ENCODE results near the gene LRRK1. TPM values are rescaled to one million over a fixed set of nuclear protein-coding genes. Genes with fewer than 3 reads are reported as not detected.

Gene LRRK1
- polyA plus RNA-seq, 2 of the 4 experiments (the other 2 are of a cell fraction): 12.2 to 17.7 TPM

DNA sequence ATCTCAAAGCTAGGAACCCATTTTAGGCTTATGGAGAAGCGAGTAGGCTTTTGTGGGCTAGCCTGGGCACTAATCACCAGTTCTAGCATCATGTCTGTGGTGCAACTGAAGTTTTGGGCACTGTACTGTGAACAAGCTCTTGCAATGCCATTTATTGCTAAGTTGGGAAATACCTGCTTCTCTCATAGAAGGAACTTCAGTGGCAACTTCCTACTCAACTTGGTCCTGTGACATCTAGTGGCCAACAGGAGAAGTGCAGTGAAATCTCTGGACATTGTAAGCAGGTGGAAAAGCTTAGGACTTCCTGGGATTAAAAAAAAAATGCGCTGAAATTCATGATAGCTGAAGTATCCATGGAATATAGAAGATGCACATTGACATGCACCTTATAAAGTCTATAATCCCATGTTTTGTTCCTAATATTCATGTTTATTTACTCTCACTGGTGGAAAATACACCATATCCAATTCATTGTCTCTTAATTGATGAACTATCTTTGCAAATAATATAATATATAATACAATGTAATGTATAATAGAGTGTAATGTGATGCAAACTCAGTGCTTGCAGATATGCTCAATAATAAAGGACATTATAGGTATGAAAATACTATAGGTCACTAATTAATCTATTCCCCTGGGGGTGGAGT, 46.0 kb upstream of the LRRK1 start:
- 16% methylated on average over 2 of the region's 2 CpGs for WGBS (ENCODE audit: missing lambda C conversion rate)
- no peak overlapping the region for H3K4me2 ChIP-seq

DNA sequence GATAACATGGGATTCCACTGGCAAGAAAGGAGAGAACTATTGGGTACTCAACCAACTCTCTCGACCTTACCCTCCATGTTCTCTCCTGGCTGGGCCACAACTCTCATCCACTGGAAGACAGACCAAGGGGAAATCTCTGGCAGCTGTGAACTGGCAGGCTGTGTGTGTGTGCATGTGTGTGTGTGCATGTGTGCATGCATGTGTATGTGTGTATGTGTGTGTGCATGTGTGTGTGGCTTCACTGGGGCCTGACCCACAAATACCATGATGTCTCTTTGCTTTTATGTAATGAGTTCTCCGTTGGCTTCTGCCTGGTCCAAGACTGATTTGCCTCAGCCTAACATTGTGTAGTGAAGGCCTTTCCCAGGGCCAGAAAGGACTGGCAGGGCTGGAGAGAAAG, 43.7 kb upstream of the LRRK1 start:
- Histone ChIP-seq H3K27ac (no peak overlapping the region), H3K9me3 (no peaks in the 10 kb centered on the region), H3K4me2 (no peak overlapping the region), H3K4me1 (peaks cover 5% of the 10 kb centered on the region), H3K4me3 (no peak overlapping the region)
- CTCF ChIA-PET: interaction anchor here (0.8 to 6.7 kb wide), 16 partner anchors 10 to 250 kb away, joined by 3 to 74 read pairs (median 5); partner anchors contain the start of gene LRRK1
- no peak for DNase-seq (ENCODE audit: low read depth in 1 of 2, low spot score in 1 of 2)
- no peak for TF ChIP-seq HOXB13 (CRISPR knock-in tag; IDR thresholded peaks at IDR 0.05; ENCODE audit: low read depth)
- TF ChIP-seq ESRRA (IDR thresholded peaks at IDR 0.05; ENCODE audit: borderline replicate concordance, low read length): no peak
- TF ChIP-seq BHLHE40 (IDR thresholded peaks at IDR 0.05; ENCODE audit: low read depth, low read length): no peak
- TF ChIP-seq, protein P1, sequence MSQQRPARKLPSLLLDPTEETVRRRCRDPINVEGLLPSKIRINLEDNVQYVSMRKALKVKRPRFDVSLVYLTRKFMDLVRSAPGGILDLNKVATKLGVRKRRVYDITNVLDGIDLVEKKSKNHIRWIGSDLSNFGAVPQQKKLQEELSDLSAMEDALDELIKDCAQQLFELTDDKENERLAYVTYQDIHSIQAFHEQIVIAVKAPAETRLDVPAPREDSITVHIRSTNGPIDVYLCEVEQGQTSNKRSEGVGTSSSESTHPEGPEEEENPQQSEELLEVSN (IDR thresholded peaks at IDR 0.05; ENCODE audit: borderline replicate concordance, low read depth): no peak
- no peak for TF ChIP-seq KDM5A (IDR thresholded peaks at IDR 0.05)
- TF ChIP-seq, protein P2, sequence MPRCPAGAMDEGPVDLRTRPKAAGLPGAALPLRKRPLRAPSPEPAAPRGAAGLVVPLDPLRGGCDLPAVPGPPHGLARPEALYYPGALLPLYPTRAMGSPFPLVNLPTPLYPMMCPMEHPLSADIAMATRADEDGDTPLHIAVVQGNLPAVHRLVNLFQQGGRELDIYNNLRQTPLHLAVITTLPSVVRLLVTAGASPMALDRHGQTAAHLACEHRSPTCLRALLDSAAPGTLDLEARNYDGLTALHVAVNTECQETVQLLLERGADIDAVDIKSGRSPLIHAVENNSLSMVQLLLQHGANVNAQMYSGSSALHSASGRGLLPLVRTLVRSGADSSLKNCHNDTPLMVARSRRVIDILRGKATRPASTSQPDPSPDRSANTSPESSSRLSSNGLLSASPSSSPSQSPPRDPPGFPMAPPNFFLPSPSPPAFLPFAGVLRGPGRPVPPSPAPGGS (IDR thresholded peaks at IDR 0.05): no peak
- no peak for TF ChIP-seq JUN (IDR thresholded peaks at IDR 0.05)
- no peak for TF ChIP-seq CHD2 (IDR thresholded peaks at IDR 0.05; ENCODE audit: low read length, partially characterized antibody)
- TF ChIP-seq MAZ (IDR thresholded peaks at IDR 0.05; ENCODE audit: borderline replicate concordance, low read depth, low read length): no peak
- TF ChIP-seq, protein P3, sequence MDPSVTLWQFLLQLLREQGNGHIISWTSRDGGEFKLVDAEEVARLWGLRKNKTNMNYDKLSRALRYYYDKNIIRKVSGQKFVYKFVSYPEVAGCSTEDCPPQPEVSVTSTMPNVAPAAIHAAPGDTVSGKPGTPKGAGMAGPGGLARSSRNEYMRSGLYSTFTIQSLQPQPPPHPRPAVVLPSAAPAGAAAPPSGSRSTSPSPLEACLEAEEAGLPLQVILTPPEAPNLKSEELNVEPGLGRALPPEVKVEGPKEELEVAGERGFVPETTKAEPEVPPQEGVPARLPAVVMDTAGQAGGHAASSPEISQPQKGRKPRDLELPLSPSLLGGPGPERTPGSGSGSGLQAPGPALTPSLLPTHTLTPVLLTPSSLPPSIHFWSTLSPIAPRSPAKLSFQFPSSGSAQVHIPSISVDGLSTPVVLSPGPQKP (IDR thresholded peaks at IDR 0.05; ENCODE audit: low read depth, low read length): no peak
- TF ChIP-seq HOXA7 (CRISPR knock-in tag; IDR thresholded peaks at IDR 0.05): no peak
- TF ChIP-seq CBX8 (IDR thresholded peaks at IDR 0.05): no peak
- TF ChIP-seq HOXB5 (CRISPR knock-in tag; IDR thresholded peaks at IDR 0.05): no peak
- TF ChIP-seq FOSB (CRISPR knock-in tag; IDR thresholded peaks at IDR 0.05): no peak
- TF ChIP-seq, protein P4, sequence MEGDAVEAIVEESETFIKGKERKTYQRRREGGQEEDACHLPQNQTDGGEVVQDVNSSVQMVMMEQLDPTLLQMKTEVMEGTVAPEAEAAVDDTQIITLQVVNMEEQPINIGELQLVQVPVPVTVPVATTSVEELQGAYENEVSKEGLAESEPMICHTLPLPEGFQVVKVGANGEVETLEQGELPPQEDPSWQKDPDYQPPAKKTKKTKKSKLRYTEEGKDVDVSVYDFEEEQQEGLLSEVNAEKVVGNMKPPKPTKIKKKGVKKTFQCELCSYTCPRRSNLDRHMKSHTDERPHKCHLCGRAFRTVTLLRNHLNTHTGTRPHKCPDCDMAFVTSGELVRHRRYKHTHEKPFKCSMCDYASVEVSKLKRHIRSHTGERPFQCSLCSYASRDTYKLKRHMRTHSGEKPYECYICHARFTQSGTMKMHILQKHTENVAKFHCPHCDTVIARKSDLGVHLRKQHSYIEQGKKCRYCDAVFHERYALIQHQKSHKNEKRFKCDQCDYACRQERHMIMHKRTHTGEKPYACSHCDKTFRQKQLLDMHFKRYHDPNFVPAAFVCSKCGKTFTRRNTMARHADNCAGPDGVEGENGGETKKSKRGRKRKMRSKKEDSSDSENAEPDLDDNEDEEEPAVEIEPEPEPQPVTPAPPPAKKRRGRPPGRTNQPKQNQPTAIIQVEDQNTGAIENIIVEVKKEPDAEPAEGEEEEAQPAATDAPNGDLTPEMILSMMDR (IDR thresholded peaks at IDR 0.05): no peak
- ATAC-seq: no peak
- FAIRE-seq: no peak
- 55% methylated on average over 2 of the region's 2 CpGs for WGBS (ENCODE audit: missing lambda C conversion rate)
- POLR2A ChIA-PET: interaction anchor here (1.1 kb wide), 1 partner anchor 10 kb away, joined by 4 read pairs; no protein-coding TSS in a partner anchor

More for the DNA sequence above, 46.0 kb upstream of the LRRK1 start:
- DNase-seq (ENCODE audit: low read depth in 1 of 2, low spot score in 1 of 2): peak; percentile 88 to 91
- TF ChIP-seq EHF (CRISPR knock-in tag; IDR thresholded peaks at IDR 0.05) (no peak), MAFK (IDR thresholded peaks at IDR 0.05; ENCODE audit: partially characterized antibody) (peak; percentile 18), SMC3 (IDR thresholded peaks at IDR 0.05) (peak; percentile 95), HEYL (CRISPR knock-in tag; IDR thresholded peaks at IDR 0.05) (no peak), HOXB13 (CRISPR knock-in tag; IDR thresholded peaks at IDR 0.05; ENCODE audit: low read depth) (no peak), SREBF2 (IDR thresholded peaks at IDR 0.05) (no peak), CEBPB (IDR thresholded peaks at IDR 0.05) (peak; percentile 55 to 87; a peak in 3 of 4 replicates), KDM1A (IDR thresholded peaks at IDR 0.05; ENCODE audit: low read depth) (no peak), RAD21 (conservative IDR thresholded peaks at IDR 0.05 in 1 of 2, IDR thresholded peaks at IDR 0.05 in 1 of 2) (peak; percentile 80 to 89)
- TF ChIP-seq, protein P5, sequence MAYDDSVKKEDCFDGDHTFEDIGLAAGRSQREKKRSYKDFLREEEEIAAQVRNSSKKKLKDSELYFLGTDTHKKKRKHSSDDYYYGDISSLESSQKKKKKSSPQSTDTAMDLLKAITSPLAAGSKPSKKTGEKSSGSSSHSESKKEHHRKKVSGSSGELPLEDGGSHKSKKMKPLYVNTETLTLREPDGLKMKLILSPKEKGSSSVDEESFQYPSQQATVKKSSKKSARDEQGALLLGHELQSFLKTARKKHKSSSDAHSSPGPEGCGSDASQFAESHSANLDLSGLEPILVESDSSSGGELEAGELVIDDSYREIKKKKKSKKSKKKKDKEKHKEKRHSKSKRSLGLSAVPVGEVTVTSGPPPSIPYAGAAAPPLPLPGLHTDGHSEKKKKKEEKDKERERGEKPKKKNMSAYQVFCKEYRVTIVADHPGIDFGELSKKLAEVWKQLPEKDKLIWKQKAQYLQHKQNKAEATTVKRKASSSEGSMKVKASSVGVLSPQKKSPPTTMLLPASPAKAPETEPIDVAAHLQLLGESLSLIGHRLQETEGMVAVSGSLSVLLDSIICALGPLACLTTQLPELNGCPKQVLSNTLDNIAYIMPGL (CRISPR knock-in tag; IDR thresholded peaks at IDR 0.05; ENCODE audit: borderline replicate concordance): no peak
- TF ChIP-seq, protein P4 (IDR thresholded peaks at IDR 0.05): peak; percentile 91
- H3K4me1 ChIP-seq: no peaks in the 10 kb centered on the region
- ChIA-PET POLR2A (interaction anchor here (1.5 kb wide), 1 partner anchor 152 kb away, joined by 7 read pairs; no protein-coding TSS in a partner anchor), CTCF (interaction anchor here (0.5 to 6.3 kb wide), 90 partner anchors 9 to 423 kb away, joined by 3 to 117 read pairs (median 5); no protein-coding TSS in a partner anchor)
- H3K9me3 ChIP-seq: peaks cover 10% of the 10 kb centered on the region
- H3K27ac ChIP-seq: no peak overlapping the region
- peak; percentile 99 for FAIRE-seq
- no peak overlapping the region for H3K4me3 ChIP-seq
- ATAC-seq: peak; percentile 72 to 87

Data from A549 (cell line).